Stimulated activated CD4-positive, alpha-beta T cell treated with anti-CD3 and anti-CD28 coated beads, Interleukin-12 subunit alpha, Interleukin-12 subunit beta, amount 100 ng/mL, for 24 hours (primary cell): ENCODE results near the gene RPH3AL.

Experiments
- DNase-seq, 2 experiments: peaks; one replicate each; pipeline ENCODE4 v3.0.0-alpha.2; 2020; ENCODE audit warnings: low read depth in 2 of 2

The RPH3AL gene

DNA sequence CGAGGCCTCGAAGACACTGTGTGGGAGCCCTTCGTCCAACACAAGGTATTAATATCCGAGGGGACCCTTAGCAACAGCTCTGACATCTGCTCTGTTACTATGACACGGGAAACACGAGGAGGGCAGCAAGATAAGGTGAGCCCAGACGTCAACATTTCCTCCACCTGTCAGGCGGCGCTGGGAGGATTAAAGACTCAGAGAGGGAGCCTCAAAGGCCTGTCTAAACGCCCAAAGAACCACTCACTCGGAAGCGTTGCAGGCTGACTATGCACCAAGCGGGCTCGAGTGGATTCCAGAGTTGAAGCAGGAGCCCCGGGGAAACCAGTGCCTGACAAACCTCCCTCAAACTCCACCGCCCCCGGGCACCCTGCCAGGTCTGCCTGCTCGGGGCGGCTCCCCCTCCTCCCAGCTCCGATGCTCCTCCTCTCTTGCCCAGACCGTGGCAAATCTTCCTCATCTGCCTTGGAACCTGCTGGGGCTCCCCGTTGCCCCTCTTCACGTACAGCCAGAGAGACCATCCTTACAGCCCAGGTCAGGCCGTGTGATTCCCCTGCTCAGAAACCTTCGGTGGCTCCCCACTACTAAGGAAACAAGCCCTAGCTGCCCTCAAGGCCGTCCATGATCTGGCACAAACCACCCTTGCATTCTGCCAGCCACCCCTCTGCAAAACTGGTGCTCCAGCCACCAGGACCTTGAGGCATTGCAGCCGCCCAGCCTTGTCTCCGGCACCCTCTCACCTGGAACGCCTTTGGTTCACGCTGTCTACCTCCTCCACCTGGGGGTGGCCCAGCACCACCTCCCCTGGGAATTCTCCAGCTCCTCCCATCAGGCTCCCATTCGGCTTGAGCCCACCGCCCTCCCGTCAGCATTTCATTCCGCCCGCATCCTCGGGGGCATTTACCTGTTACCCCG is 16.2 kb downstream of the RPH3AL start:
- peak; percentile 14 to 23 for DNase-seq

DNA sequence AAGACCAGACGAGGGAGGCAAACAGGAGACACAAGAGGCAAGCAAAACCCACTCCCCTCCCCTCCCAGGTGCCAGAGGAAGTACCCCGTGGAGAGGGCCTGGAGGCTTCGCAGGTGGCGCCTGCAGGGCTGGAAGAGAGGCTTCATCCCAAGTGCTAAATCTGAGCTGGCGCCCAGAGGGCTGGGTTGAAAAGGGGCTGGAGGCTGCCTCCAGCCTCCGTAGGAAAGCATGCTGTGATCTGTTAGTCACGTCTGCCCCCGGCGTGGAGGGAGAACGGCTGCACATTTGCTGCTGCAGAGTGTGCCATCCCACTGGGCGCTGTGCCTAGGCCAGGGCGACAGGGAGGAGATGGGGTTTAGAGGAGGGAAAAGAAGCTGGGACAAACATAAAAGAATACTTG is 16.9 kb downstream of the RPH3AL start:
- DNase-seq, result no peak

DNA sequence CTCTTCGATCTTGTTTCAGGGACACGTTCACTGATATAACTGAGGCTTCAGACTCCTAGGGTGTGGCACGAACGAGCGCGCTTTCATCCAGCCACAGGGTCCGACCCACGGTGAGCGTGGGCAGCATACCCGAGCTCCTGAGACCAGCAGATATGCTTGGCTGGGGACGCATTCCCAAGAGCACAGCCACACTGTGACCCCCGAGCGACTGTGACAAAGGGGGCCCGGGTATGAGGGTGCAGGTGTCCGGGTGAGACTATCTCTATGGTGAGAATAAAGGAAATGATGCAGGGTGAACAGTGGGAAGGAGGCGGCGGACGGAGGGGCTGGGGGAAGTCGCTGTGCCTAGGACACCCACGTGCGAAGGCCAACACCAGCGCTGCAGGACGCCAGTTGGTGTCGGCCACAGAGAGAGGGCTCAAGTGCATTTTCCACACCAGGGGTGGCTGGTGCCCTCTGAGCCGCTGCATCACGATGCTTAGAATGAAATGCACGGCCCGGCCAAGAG is 17.6 kb downstream of the RPH3AL start:
- no peak for DNase-seq

DNA sequence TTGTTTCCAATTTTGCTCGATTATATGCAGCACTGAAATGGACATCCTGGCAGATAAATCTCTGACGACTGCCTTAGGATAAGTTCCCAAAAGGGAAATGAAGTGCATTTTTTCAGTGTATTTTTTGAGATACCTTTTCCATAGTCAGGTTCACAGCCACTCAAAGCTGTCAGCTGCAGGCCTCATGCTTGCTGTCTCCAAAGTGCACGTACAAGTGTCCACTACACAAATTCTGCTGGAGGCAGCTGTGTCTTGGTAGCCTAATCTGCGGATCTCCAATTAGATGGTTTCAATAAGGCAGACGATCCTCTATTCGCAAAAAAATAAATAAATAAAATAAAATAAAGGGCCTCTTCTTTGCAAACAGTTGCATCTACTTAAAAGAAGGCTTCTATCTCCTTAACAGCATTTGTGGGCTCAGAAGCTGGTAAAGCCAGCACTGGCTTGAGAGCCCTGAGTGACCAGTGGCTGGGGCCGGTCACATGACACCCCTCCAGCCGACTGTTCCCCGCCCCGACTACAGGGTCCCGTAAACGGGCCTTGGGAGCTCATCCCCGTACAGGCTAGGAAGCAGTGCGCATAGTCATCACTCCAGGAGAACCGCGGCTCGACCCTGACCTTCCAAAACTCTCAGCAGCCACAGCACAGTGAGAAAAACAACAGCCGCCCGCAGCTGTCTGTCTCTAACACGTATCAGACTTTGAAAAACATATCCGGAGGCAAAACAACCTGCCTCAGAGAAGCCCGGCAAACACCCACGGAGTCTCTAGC is 18.8 kb downstream of the RPH3AL start:
- no peak for DNase-seq

DNA sequence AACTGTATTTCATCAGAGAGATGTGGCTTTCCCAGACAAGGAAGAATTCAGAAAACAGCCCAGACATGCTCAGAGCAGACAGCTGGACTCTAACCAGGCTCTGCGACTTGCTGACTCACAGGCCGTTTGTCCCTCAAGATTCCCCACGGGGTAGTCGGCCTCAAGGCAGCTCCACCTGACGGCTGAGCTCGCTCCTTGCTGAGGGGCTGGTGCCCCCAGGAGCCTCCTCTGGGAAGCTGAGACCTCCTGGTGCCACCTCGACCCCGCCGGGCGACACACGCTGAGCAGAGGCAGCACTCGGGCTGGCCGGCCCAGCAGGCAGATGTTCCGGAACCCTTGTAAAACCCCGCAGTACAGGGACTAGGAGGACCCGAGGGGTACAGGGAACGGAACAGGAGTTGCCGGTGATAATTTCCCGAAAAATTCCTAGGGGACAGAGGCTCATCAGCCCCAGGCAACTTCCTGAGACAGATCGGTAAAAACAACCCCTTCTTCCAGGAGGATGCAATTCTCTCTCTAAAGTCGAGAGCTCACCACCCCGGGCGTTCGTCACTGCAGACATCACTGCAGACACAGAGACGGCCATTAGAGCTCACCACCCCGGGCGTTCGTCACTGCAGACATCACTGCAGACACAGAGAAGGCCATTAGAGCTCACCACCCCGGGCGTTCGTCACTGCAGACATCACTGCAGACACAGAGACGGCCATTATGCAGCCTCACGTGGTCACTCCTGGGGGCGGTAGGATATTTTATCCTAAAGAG is 19.9 kb downstream of the RPH3AL start:
- no peak for DNase-seq

DNA sequence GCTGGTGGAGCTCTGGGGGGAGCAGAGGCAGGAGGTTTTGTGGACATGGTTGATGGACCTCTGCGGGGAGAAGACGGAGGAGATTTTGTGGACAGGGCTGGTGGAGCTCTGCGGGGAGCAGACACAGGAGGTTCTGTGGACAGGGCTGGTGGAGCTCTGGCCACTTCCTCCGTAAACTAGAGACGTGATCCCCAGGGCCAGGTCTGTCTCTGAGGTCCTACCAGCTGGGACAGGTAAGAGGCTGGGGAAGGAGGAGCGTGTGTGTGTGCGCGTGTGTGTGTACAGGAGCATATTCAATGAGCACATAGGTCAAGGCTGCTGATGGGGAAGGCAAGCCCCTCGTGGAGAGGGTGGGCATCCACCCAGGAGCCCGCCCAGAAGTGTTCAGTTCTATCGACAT is 20.6 kb downstream of the RPH3AL start:
- DNase-seq, result no peak

DNA sequence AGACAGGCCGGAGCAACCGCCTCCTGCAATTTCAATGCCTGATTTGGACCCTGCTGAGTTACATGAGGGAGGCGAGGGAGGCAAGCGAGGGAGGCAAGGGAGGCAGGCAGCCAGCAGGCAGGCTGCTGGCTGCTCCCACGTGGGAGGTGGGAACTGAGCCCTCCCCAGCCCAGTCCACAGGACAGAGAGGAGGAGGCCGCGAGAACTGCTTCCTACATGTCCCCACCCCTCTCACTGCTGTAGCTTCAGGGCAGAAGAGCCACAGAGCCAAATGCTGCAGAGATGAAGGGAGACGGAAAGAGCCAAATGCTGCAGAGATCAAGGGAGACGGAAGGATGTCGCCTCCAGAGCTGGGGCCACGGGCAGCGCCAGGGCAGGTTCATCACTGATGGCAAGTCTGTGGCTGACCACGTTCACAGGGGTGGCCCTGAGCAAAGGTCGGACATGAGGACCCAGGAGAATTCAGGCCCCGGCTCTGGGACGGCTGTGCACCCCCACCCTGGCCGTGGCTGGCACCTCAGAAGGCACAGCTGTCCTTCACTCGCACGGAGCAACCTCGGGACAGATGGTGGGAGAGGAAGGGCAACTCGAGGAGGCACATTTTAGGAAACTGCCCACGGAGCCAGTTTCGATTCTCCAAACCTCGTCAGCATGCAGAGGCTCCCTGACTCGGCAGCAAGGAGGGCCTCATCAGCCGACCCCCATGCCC is 21.5 kb downstream of the RPH3AL start:
- DNase-seq, result no peak

DNA sequence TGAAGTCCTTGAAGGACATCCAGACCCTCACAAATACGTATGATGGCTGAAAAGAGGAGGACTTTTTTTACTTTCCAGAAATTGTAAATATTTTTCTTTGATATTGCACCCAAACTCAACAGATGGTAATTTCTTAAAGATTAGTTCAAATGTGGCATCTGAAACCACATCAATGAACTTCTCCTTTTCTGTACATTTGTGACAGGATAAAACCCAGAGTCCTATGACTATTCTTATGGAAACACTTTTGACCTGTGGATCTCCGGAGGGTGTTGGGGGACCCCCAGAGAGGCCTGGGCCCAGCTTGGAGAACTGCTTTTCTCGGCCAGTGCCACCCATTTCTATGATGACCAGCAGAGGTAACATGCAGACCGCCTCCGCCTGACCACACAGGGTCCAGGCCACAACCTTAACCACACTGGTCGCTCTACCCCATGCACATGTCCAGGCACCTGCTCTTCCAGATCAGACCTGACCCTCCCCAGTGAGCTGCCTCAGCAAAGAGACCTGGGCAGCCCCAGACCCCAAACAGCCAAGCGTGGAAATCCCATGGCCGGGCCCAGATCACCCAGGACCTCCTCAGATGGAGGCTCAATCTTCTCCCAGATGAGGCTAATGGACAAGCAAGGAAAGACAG is 22.7 kb downstream of the RPH3AL start:
- DNase-seq, result no peak

DNA sequence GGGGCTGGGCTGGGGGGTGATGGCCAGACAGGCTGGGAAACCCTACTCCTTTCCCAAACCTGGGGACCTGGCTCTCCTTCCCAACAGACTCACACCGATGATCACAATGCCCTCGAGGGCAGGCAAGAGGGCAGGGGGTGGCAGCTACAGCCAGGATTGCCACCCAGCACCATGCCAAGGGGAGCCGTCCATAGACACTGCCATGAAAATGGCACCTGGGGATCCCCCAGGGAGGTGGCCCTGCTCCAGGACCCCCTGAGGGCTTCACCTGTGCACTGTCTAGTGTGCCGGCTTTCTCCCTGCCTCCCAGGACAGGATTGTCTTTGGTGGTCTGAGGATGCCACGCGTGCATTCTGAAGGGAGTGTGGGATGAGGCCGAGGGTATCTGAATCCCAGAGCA is 24.6 kb downstream of the RPH3AL start:
- no peak for DNase-seq

DNA sequence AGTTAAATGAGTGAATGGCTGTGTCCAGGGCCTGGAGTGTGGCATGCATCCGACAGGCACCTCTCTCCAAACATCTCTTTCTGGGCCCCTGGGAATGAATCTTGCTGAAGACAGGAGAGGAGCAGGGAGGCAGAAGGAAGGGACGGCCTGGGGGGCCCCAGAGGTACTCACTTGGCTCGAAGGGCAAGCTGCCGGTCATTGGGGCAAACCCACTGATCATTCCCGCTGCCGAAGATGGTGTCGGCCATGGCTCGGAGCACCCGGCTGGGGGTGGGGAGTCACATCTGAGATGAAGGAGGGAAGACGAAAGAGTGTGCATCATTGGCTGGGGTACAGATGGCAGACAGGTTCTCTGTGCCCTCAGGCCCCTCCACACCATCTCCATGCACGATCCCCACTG is 25.3 kb downstream of the RPH3AL start:
- no peak for DNase-seq

DNA sequence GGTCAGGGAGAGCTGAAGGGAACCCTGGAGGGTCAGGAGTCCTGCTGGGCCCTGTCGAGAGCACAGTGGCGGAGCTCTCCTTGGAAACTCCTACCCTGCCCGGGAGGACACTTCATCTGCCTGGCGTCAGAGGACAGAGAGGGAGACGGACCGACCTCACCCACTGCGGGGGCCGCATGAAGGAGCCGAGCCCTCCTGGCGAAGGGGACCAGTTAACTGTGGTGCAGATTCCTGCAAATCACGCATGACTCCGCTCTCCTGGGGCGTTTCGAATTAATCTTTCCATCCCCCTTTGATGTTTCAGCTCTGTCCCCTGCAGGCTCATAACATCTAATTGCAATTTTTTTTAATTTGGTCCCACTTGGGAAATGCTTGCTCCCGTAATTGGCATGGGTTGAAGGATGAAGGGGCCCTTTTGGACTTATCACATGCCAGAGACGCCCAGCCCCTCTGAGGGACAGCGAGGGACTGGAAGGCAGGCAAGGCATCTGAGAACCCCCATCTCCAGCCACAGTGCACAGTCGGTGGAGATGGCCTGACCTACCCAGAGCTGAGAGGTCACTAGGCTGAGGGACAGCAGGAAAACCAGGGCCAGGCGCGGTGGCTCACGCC is 26.5 kb downstream of the RPH3AL start:
- DNase-seq, result no peak

DNA sequence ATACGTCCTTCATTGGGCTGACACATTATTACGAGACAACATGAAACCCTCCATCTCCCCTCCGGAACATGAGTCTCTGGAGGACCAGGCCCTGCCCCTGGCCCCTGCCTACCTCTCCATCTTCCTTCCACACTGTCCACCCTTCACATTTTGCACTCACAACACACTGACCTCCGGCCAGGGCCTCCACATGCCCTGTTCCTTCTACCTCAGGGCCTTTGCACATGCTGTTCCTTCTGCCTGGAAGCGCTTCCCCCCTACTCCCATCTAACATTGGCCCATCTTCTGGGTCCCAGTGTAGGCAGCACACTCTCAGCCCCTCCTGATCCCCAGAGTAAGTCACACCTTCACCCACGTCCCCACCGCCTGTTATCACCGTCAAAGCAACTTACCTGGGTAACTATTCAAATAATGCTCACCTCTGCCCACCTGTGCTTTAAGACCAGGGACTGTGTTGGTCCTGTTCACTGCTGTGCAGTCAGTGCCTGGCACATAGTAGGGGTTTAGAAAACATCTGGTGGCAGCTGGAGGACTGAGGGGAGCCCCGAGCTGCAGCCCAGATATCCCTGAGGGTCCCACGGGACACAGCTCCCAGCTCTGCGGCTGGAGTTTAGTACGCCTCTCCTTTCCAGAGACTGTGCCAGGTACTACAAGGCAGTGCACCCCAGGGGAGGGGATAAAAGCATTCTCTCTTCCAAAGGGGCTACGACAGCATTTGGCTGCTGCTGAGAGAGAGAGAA is 27.2 kb downstream of the RPH3AL start:
- DNase-seq, result no peak

DNA sequence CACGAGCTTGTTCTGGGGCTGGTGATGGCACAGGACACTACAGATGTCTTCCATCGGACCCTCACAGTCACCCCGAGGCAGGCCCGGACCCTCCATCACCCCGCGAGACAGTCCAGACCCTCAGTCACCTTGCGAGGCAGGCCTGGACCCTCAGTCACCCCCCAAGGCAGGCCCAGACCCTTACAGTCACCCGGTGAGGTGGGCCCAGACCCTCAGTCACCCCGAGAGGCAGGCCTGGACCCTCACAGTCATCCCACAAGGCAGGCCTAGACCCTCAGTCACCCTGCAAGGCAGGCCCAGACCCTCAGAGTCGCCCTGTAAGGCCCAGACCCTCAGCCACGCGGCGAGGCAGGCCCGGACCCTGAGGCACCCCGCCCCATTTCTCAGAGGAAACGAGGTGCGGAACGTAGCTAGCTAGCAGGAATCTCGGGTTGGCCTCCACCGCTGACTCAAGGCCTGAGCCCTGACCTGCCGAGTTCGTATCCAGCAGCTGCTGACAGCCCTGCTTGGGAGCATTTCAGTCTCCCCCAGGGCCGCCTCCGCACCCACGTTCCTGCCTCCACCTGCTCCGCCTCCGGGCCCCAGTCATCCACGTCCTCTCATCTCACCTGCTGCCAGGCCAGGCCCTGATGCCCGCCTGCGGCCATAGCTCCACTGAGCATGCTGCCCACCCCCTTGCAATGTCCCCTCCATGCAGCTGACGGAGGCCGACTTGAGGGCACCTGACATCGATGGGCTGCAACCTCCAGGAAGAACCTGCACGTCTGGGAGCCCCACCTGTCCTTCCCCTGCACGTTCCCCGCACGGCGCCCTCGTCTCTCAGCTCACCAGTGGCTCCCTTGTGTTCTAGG is 28.7 kb downstream of the RPH3AL start:
- DNase-seq, result no peak

DNA sequence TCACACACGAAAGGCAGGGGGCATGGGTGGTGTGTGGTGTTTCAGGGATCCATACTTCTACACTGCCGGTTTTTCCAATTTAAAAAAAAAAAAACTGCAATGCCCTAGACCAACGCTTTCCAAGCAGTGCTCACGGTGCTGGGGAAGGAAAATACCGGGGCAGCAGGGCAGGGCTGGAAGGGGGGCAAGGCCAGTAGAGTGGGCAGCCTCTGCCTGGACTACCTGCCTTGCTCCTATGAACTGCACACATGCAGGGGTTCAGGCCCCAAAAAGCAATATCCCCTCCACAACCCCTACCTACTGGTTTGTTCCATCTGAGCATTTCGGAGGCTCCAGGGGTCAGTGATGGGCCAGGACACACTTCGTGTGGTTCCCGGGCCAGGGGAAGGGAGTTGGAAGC is 29.4 kb downstream of the RPH3AL start:
- no peak for DNase-seq

DNA sequence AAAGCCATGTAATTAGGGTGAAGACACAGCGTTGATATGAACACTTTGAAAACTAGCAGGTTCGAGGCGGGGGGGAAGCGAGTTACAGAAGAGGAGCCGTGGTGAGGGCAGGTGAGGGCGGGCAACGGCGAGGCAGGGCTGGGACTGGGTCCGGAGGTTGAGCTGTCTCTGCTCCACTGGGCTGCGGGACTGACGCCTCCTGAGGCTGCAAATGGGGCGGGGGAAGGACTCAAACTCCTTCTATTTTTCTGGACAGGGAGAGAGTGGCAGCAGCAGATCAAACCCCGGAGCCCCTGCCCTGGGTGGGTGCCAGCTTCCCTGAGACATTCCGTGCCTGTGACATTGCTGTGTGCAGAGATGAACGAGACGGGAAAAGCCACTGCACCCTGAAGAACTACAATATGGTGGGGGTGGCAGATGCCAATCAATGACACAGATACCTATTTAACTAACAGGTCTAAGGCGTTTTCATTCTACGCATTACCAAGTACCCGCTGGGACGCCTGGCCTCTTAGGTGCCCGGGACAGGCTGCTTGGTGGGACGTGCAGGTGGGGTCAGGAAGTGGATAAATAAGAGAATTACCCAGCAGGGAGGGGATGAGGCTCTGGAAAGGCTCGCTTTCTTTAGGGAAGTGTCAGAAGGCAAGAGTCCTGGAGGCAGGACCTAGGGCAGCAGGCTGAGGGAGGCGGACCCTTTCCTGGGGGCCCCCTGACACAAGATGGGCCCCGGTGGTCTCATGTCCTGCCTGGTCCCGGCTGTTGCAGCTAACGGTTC is 30.4 kb downstream of the RPH3AL start:
- no peak for DNase-seq

DNA sequence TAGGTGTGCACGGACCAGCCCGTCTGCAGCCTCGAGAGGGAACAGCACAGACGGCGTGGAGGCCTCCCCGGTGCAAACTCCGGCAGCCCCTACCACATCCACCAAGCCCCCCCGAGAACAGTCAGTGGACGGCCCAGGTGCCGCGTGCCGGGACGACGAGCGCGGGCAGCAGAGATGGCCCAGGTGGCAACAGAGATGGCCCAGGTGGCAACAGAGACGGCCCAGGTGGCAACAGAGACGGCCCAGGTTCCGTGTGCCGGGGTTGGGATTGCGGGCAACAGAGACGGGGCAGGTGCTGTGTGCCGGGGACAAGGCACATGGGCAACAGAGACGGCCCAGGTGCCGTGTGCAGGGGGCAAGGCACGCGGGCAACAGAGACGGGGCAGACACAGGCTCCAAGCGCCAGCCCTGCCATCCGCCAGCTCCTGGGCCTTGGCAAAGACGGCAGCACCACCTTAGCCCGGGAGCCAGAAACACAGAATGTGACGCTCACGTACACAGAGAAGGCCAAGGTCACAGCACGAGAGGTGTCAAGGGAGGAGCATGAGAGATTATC is 31.1 kb downstream of the RPH3AL start:
- DNase-seq, result no peak

DNA sequence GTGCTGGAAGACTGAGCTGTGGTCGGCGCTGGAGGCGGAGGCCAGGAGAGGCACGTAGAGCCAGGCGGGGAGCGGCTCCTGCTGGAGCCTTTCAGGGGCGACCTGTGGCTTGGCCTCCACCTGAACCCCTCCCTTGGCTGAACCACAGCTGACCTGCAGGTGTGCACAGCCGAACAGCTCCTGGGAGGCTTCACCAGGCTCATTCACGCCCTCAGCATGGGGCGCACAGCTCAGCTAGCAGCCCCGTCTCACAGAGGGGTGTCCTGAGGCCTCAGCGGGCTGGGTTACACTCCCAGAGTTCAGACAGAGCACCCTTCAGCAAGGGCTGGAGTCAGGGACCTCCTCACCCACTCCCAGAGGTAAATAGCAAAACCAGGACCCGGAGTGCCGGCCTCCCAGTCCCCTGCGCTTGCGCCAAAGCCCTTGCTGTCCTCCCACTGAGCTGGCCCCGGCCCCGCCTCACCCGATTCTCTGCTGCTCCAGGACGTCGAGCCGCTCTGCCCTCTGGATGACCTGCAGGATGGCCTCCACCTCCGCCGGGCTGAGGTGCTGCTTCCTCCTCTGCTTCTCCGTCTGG is 31.7 kb downstream of the RPH3AL start:
- DNase-seq, result no peak
